ENCODE results near the gene NEK5.

DNA sequence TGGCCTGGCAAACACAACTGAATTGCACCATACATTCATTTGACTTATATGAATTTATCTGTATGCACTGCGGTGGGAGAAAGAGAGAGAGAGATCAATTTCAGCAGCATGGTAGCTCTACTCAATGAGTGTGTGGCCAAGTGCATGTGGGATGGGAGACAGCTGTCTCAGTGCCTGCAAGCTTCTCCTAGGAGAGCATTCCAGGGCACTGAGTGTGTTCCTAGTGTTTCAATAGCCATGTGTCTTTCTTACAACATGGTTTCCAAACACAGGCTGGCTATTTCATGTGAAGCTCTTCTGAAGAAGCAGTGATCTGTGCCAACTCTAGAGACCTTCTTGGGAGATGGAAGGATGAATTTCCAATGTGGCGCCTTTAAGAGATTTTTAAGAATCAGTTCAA, 43.5 kb downstream of the NEK5 start:
- no peak for TF ChIP-seq ZNF8 (CRISPR knock-in tag; IDR thresholded peaks at IDR 0.05)
- TF ChIP-seq, protein P1, sequence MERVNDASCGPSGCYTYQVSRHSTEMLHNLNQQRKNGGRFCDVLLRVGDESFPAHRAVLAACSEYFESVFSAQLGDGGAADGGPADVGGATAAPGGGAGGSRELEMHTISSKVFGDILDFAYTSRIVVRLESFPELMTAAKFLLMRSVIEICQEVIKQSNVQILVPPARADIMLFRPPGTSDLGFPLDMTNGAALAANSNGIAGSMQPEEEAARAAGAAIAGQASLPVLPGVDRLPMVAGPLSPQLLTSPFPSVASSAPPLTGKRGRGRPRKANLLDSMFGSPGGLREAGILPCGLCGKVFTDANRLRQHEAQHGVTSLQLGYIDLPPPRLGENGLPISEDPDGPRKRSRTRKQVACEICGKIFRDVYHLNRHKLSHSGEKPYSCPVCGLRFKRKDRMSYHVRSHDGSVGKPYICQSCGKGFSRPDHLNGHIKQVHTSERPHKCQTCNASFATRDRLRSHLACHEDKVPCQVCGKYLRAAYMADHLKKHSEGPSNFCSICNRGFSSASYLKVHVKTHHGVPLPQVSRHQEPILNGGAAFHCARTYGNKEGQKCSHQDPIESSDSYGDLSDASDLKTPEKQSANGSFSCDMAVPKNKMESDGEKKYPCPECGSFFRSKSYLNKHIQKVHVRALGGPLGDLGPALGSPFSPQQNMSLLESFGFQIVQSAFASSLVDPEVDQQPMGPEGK (CRISPR knock-in tag; IDR thresholded peaks at IDR 0.05; ENCODE audit: borderline replicate concordance): no peak
- no peak for TF ChIP-seq ZNF565 (CRISPR knock-in tag; conservative IDR thresholded peaks at IDR 0.05; ENCODE audit: low read depth)
- no peak for TF ChIP-seq TOX (CRISPR knock-in tag; IDR thresholded peaks at IDR 0.05; ENCODE audit: borderline replicate concordance)
- TF ChIP-seq, protein P2, sequence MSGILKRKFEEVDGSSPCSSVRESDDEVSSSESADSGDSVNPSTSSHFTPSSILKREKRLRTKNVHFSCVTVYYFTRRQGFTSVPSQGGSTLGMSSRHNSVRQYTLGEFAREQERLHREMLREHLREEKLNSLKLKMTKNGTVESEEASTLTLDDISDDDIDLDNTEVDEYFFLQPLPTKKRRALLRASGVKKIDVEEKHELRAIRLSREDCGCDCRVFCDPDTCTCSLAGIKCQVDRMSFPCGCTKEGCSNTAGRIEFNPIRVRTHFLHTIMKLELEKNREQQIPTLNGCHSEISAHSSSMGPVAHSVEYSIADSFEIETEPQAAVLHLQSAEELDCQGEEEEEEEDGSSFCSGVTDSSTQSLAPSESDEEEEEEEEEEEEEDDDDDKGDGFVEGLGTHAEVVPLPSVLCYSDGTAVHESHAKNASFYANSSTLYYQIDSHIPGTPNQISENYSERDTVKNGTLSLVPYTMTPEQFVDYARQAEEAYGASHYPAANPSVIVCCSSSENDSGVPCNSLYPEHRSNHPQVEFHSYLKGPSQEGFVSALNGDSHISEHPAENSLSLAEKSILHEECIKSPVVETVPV (CRISPR knock-in tag; IDR thresholded peaks at IDR 0.05): no peak
- TF ChIP-seq, protein P3, sequence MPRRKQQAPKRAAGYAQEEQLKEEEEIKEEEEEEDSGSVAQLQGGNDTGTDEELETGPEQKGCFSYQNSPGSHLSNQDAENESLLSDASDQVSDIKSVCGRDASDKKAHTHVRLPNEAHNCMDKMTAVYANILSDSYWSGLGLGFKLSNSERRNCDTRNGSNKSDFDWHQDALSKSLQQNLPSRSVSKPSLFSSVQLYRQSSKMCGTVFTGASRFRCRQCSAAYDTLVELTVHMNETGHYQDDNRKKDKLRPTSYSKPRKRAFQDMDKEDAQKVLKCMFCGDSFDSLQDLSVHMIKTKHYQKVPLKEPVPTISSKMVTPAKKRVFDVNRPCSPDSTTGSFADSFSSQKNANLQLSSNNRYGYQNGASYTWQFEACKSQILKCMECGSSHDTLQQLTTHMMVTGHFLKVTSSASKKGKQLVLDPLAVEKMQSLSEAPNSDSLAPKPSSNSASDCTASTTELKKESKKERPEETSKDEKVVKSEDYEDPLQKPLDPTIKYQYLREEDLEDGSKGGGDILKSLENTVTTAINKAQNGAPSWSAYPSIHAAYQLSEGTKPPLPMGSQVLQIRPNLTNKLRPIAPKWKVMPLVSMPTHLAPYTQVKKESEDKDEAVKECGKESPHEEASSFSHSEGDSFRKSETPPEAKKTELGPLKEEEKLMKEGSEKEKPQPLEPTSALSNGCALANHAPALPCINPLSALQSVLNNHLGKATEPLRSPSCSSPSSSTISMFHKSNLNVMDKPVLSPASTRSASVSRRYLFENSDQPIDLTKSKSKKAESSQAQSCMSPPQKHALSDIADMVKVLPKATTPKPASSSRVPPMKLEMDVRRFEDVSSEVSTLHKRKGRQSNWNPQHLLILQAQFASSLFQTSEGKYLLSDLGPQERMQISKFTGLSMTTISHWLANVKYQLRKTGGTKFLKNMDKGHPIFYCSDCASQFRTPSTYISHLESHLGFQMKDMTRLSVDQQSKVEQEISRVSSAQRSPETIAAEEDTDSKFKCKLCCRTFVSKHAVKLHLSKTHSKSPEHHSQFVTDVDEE (CRISPR knock-in tag; IDR thresholded peaks at IDR 0.05): no peak
- TF ChIP-seq, protein P4, sequence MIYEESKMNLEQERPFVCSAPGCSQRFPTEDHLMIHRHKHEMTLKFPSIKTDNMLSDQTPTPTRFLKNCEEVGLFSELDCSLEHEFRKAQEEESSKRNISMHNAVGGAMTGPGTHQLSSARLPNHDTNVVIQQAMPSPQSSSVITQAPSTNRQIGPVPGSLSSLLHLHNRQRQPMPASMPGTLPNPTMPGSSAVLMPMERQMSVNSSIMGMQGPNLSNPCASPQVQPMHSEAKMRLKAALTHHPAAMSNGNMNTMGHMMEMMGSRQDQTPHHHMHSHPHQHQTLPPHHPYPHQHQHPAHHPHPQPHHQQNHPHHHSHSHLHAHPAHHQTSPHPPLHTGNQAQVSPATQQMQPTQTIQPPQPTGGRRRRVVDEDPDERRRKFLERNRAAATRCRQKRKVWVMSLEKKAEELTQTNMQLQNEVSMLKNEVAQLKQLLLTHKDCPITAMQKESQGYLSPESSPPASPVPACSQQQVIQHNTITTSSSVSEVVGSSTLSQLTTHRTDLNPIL (CRISPR knock-in tag; IDR thresholded peaks at IDR 0.05; ENCODE audit: low read depth): no peak
- TF ChIP-seq ISL1 (CRISPR knock-in tag; IDR thresholded peaks at IDR 0.05): no peak
- TF ChIP-seq ARNTL (CRISPR knock-in tag; IDR thresholded peaks at IDR 0.05; ENCODE audit: borderline replicate concordance, low read depth): no peak
- TF ChIP-seq GLIS3 (CRISPR knock-in tag; IDR thresholded peaks at IDR 0.05): no peak
- TF ChIP-seq, protein P5, sequence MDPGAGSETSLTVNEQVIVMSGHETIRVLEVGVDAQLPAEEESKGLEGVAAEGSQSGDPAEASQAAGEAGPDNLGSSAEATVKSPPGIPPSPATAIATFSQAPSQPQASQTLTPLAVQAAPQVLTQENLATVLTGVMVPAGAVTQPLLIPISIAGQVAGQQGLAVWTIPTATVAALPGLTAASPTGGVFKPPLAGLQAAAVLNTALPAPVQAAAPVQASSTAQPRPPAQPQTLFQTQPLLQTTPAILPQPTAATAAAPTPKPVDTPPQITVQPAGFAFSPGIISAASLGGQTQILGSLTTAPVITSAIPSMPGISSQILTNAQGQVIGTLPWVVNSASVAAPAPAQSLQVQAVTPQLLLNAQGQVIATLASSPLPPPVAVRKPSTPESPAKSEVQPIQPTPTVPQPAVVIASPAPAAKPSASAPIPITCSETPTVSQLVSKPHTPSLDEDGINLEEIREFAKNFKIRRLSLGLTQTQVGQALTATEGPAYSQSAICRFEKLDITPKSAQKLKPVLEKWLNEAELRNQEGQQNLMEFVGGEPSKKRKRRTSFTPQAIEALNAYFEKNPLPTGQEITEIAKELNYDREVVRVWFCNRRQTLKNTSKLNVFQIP (CRISPR knock-in tag; IDR thresholded peaks at IDR 0.05; ENCODE audit: borderline replicate concordance, low read depth): no peak
- no peak for TF ChIP-seq SNAI2 (CRISPR knock-in tag; IDR thresholded peaks at IDR 0.05)
- no peak for TF ChIP-seq ZFP3 (CRISPR knock-in tag; IDR thresholded peaks at IDR 0.05)
- TF ChIP-seq RARB (CRISPR knock-in tag; IDR thresholded peaks at IDR 0.05): no peak

All from SK-N-SH treated with all-trans-retinoic acid at 6 μM for 48 hours (cell line).